Progenitor cell of endocrine pancreas (in vitro differentiated cells): ENCODE measurements around the gene IL2RA. TPM values are rescaled to one million over a fixed set of nuclear protein-coding genes. Genes with fewer than 3 reads are reported as not detected.

ENCODE experiments used
- DNase-seq: peaks from one replicate; pipeline ENCODE4 v3.0.0; 2021; ENCODE audit warnings: low spot score; ENCODE audit not compliant: unreplicated experiment
- H3K27ac Mint-ChIP-seq: 2 replicates; pipeline ENCODE4 v1.8.0; 2021; ENCODE audit warnings: mild to moderate bottlenecking, moderate library complexity, mixed read lengths
- H3K27me3 Mint-ChIP-seq: 2 replicates; pipeline ENCODE4 v1.8.0; 2021; ENCODE audit warnings: mixed read lengths
- H3K36me3 Mint-ChIP-seq: 2 replicates; pipeline ENCODE4 v1.8.0; 2022; ENCODE audit warnings: mixed read lengths; ENCODE audit not compliant: insufficient read depth
- H3K4me1 Mint-ChIP-seq: 2 replicates; pipeline ENCODE4 v1.8.0; 2021; ENCODE audit warnings: low read depth, mixed read lengths
- H3K4me3 Mint-ChIP-seq: 2 replicates; pipeline ENCODE4 v1.8.0; 2021; ENCODE audit warnings: low read depth, mild to moderate bottlenecking, moderate library complexity, mixed read lengths
- H3K9me3 Mint-ChIP-seq: 2 replicates; pipeline ENCODE4 v1.8.0; 2021; ENCODE audit warnings: low read depth, mixed read lengths
- CTCF ChIP-seq: fragments of 200-600 bp; sonication (generic); IDR thresholded peaks from one replicate; pipeline ENCODE4 v1.5.0; 2021; ENCODE audit warnings: antibody characterized with exemption, mild to moderate bottlenecking; ENCODE audit not compliant: unreplicated experiment
- total RNA-seq: library from RNA; stranded (reverse); gene quantifications from 2 replicates; pipeline ENCODE4 v1.2.1, GENCODE V29; 2021

IL2RA gene
- total RNA-seq, 1 donor from 2014 or later: not detected

DNA sequence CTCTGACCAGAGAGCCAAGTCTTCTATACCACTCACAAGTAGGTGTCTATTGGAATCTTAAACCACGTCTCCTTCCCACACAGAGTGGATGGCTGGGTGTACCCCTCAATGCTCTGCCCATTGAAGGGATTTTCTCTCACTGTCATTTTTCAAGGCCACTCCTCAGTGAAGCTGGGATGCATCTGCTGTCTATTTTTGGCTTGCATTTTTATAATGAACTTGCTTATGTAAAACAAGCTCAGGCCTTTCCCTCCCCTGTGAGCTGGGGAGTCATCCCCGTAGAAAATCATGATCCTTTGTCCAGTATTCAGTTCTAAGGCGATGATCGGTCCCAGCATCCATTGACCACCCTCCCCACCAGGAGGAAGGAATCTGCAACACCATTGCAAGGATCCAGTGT lies 16.9 kb upstream of the IL2RA start:
- TF ChIP-seq CTCF: no peak
- Mint-ChIP-seq H3K36me3 (no peaks in the 10 kb centered on the region), H3K4me3 (no peak overlapping the region), H3K27me3 (peaks cover 46% of the 10 kb centered on the region), H3K9me3 (no peaks in the 10 kb centered on the region), H3K27ac (no peak overlapping the region), H3K4me1 (no peaks in the 10 kb centered on the region)
- DNase-seq: no peak

GRCh38 chr10:6077071-6077675 lies 15.0 kb upstream of the IL2RA start:
- no peak for DNase-seq
- Mint-ChIP-seq H3K4me3 (no peak overlapping the region), H3K36me3 (no peaks in the 10 kb centered on the region), H3K4me1 (no peaks in the 10 kb centered on the region), H3K9me3 (no peaks in the 10 kb centered on the region), H3K27me3 (peaks cover 35% of the 10 kb centered on the region), H3K27ac (no peak overlapping the region)
- no peak for TF ChIP-seq CTCF

GRCh38 chr10:6074489-6075301 lies 12.5 kb upstream of the IL2RA start:
- no peak overlapping the region for H3K4me3 Mint-ChIP-seq
- no peaks in the 10 kb centered on the region for H3K9me3 Mint-ChIP-seq
- no peak overlapping the region for H3K27ac Mint-ChIP-seq
- no peaks in the 10 kb centered on the region for H3K4me1 Mint-ChIP-seq
- TF ChIP-seq CTCF: no peak
- no peak for DNase-seq
- H3K36me3 Mint-ChIP-seq: no peaks in the 10 kb centered on the region
- peaks cover 35% of the 10 kb centered on the region for H3K27me3 Mint-ChIP-seq

- Mint-ChIP-seq H3K4me3 (no peak overlapping the region), H3K36me3 (no peaks in the 10 kb centered on the region), H3K27ac (no peak overlapping the region), H3K9me3 (no peaks in the 10 kb centered on the region), H3K27me3 (peaks cover 36% of the 10 kb centered on the region), H3K4me1 (no peaks in the 10 kb centered on the region)
- TF ChIP-seq CTCF: no peak
- no peak for DNase-seq
Measured at GRCh38 chr10:6072215-6072934, 10.2 kb upstream of the IL2RA start.
